Astrocyte (in vitro differentiated cells and primary cell): Measurements from ENCODE around the gene AHSP. TPM values are rescaled to one million over a fixed set of nuclear protein-coding genes. Genes with fewer than 3 reads are reported as not detected.

Source experiments
- DNase-seq: peaks from one replicate; pipeline ENCODE4 v3.0.0-alpha.2; 2010; ENCODE audit warnings: low read depth
- FAIRE-seq: peaks from 2 replicates; lab custom pipeline; 2011; peaks lifted over from hg19 to GRCh38; lab: Jason Lieb, UNC
- H2AFZ ChIP-seq: 2 replicates; pipeline ENCODE4 v1.6.0; 2012; ENCODE audit warnings: low read depth, low read length, inconsistent platforms
- H3K27ac ChIP-seq: 2 replicates; pipeline ENCODE4 v1.5.1; 2011; ENCODE audit warnings: low read depth, low read length, inconsistent platforms
- H3K27me3 ChIP-seq: 2 replicates; pipeline ENCODE4 v1.6.0; 2011; ENCODE audit warnings: low read length, inconsistent platforms; ENCODE audit not compliant: insufficient read depth
- H3K36me3 ChIP-seq: 2 replicates; pipeline ENCODE4 v1.5.1; 2011; ENCODE audit warnings: low read length, inconsistent platforms; ENCODE audit not compliant: insufficient read depth
- H3K4me1 ChIP-seq: 2 replicates; pipeline ENCODE4 v1.5.1; 2011; ENCODE audit warnings: low read length, inconsistent platforms; ENCODE audit not compliant: insufficient read depth
- H3K4me2 ChIP-seq: 2 replicates; pipeline ENCODE4 v1.6.0; 2012; ENCODE audit warnings: low read length, inconsistent platforms
- H3K4me3 ChIP-seq: 2 replicates; pipeline ENCODE4 v1.5.1; 2011; ENCODE audit warnings: low read depth, mild to moderate bottlenecking, low read length, inconsistent platforms; ENCODE audit not compliant: insufficient read depth
- H3K79me2 ChIP-seq: 2 replicates; pipeline ENCODE4 v1.6.0; 2012; ENCODE audit warnings: mild to moderate bottlenecking, low read length, inconsistent platforms; ENCODE audit not compliant: insufficient read depth
- H3K9ac ChIP-seq: 2 replicates; pipeline ENCODE4 v1.6.0; 2012; ENCODE audit warnings: mild to moderate bottlenecking, low read length, inconsistent platforms
- H3K9me3 ChIP-seq: 2 replicates; pipeline ENCODE4 v1.5.1; 2012; ENCODE audit warnings: low read depth, mild to moderate bottlenecking, low read length, inconsistent platforms; ENCODE audit not compliant: insufficient read depth
- H4K20me1 ChIP-seq: 2 replicates; pipeline ENCODE4 v1.6.0; 2012; ENCODE audit warnings: low read length, inconsistent platforms; ENCODE audit not compliant: insufficient read depth
- H3K27ac Mint-ChIP-seq: one replicate; pipeline ENCODE4 v1.8.0; 2021; ENCODE audit warnings: mild to moderate bottlenecking, mixed read lengths; ENCODE audit not compliant: unreplicated experiment
- H3K27me3 Mint-ChIP-seq: one replicate; pipeline ENCODE4 v1.8.0; 2021; ENCODE audit warnings: low read depth, mixed read lengths; ENCODE audit not compliant: unreplicated experiment
- H3K36me3 Mint-ChIP-seq: one replicate; pipeline ENCODE4 v1.8.0; 2021; ENCODE audit warnings: low read depth, mixed read lengths; ENCODE audit not compliant: unreplicated experiment
- H3K4me1 Mint-ChIP-seq: one replicate; pipeline ENCODE4 v1.8.0; 2021; ENCODE audit warnings: low read depth, mixed read lengths; ENCODE audit not compliant: unreplicated experiment
- H3K4me3 Mint-ChIP-seq: one replicate; pipeline ENCODE4 v1.8.0; 2021; ENCODE audit warnings: mild to moderate bottlenecking, moderate library complexity, mixed read lengths; ENCODE audit not compliant: unreplicated experiment
- H3K9me3 Mint-ChIP-seq: one replicate; pipeline ENCODE4 v1.8.0; 2021; ENCODE audit warnings: mild to moderate bottlenecking, mixed read lengths; ENCODE audit not compliant: unreplicated experiment
- CTCF ChIP-seq: IDR thresholded peaks from 2 replicates; pipeline ENCODE4 v1.5.1; 2011; ENCODE audit warnings: low read depth, mild to moderate bottlenecking, inconsistent platforms, low read length, moderate library complexity; ENCODE audit not compliant: insufficient read depth
- EZH2 ChIP-seq: IDR thresholded peaks from 2 replicates; pipeline ENCODE4 v1.6.1; 2012; ENCODE audit warnings: mild to moderate bottlenecking, low read length, inconsistent platforms; ENCODE audit not compliant: insufficient read depth
- total RNA-seq: library from RNA; stranded (reverse); gene quantifications from 2 replicates; pipeline ENCODE4 v1.2.1, GENCODE V29; 2021

AHSP gene
- total RNA-seq, 1 donor from 2014 or later = not detected

- Mint-ChIP-seq H3K4me3 (no peak overlapping the region), H3K27ac (peak overlapping the region; percentile 47), H3K36me3 (peaks cover 27% of the 10 kb centered on the region), H3K4me1 (no peaks in the 10 kb centered on the region), H3K9me3 (no peaks in the 10 kb centered on the region), H3K27me3 (peaks cover 7% of the 10 kb centered on the region)
- Histone ChIP-seq H3K36me3 (peaks cover 6% of the 10 kb centered on the region), H3K9me3 (no peaks in the 10 kb centered on the region), H3K4me2 (no peak overlapping the region), H3K27me3 (no peaks in the 10 kb centered on the region), H4K20me1 (no peaks in the 10 kb centered on the region), H2AFZ (no peak overlapping the region), H3K4me1 (peaks cover 2% of the 10 kb centered on the region), H3K79me2 (no peaks in the 10 kb centered on the region), H3K4me3 (no peak overlapping the region), H3K27ac (no peak overlapping the region), H3K9ac (no peak overlapping the region)
- FAIRE-seq (no peak), DNase-seq (no peak)
- TF ChIP-seq EZH2 (no peak), CTCF (no peak)
Observed at GRCh38 chr16:31493506-31494125, 34.1 kb upstream of the AHSP start.

GRCh38 chr16:31496670-31497069, 31.0 kb upstream of the AHSP start:
- H3K4me1 ChIP-seq = no peaks in the 10 kb centered on the region
- H3K9ac ChIP-seq = no peak overlapping the region
- H3K36me3 Mint-ChIP-seq = peaks cover 29% of the 10 kb centered on the region
- H4K20me1 ChIP-seq = peaks cover 13% of the 10 kb centered on the region
- no peaks in the 10 kb centered on the region for H3K4me1 Mint-ChIP-seq
- no peak overlapping the region for H2AFZ ChIP-seq
- H3K4me2 ChIP-seq = no peak overlapping the region
- no peak overlapping the region for H3K4me3 Mint-ChIP-seq
- FAIRE-seq (no peak), DNase-seq (no peak)
- H3K9me3 ChIP-seq = no peaks in the 10 kb centered on the region
- no peak overlapping the region for H3K27ac Mint-ChIP-seq
- no peaks in the 10 kb centered on the region for H3K27me3 ChIP-seq
- no peak overlapping the region for H3K27ac ChIP-seq
- no peaks in the 10 kb centered on the region for H3K27me3 Mint-ChIP-seq
- H3K9me3 Mint-ChIP-seq = no peaks in the 10 kb centered on the region
- peaks cover 15% of the 10 kb centered on the region for H3K36me3 ChIP-seq
- no peak overlapping the region for H3K4me3 ChIP-seq
- TF ChIP-seq EZH2 = no peak
- no peak for TF ChIP-seq CTCF
- H3K79me2 ChIP-seq = no peaks in the 10 kb centered on the region

GRCh38 chr16:31498493-31498892, 29.2 kb upstream of the AHSP start:
- DNase-seq = no peak
- no peaks in the 10 kb centered on the region for H3K27me3 Mint-ChIP-seq
- peaks cover 5% of the 10 kb centered on the region for H3K79me2 ChIP-seq
- H4K20me1 ChIP-seq = peaks cover 15% of the 10 kb centered on the region
- no peak overlapping the region for H3K27ac ChIP-seq
- peaks cover 14% of the 10 kb centered on the region for H3K4me1 Mint-ChIP-seq
- no peaks in the 10 kb centered on the region for H3K4me1 ChIP-seq
- peaks cover 15% of the 10 kb centered on the region for H3K36me3 ChIP-seq
- H2AFZ ChIP-seq = no peak overlapping the region
- no peak overlapping the region for H3K27ac Mint-ChIP-seq
- no peaks in the 10 kb centered on the region for H3K9me3 Mint-ChIP-seq
- H3K9me3 ChIP-seq = no peaks in the 10 kb centered on the region
- no peak overlapping the region for H3K4me2 ChIP-seq
- no peak for FAIRE-seq
- no peaks in the 10 kb centered on the region for H3K27me3 ChIP-seq
- H3K9ac ChIP-seq = no peak overlapping the region
- no peak overlapping the region for H3K4me3 Mint-ChIP-seq
- TF ChIP-seq EZH2 = no peak
- TF ChIP-seq CTCF = no peak
- no peak overlapping the region for H3K4me3 ChIP-seq
- peaks cover 20% of the 10 kb centered on the region for H3K36me3 Mint-ChIP-seq
